HG02798 (cell line): ENCODE data around the gene DDOST.
"Not testable (repeated sequence)": the region's sequence is repeated elsewhere in the genome, so short reads cannot be mapped to it uniquely, and the experiment has no call there.

Experiments
- ATAC-seq: cut with Tn5 transposase; IDR thresholded peaks from one replicate; pipeline ENCODE4 v1.9.1; 2021; ENCODE audit warnings: mild to moderate bottlenecking; ENCODE audit not compliant: unreplicated experiment, poor library complexity

The DDOST gene

DNA sequence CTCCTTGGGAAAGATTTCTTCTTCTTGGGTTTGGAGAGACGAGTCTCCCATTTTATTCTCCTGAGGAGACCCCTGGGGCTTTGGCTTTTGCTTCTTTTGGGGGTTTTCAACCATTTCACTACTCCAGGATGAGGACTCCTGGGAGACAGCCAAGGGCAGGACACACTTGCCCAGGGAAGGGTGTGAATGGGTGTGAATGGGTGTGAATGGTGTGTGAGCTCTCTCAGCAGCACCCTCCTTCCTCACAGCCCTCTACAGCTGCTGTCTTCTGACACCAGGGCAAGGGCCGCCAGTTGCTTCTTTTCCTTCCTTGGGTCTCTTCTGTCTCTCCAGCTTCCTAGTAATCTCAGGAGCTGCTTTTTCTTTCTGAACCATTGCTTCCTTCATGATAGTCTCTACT, 32.5 kb upstream of the DDOST start:
- ATAC-seq: no peak

DNA sequence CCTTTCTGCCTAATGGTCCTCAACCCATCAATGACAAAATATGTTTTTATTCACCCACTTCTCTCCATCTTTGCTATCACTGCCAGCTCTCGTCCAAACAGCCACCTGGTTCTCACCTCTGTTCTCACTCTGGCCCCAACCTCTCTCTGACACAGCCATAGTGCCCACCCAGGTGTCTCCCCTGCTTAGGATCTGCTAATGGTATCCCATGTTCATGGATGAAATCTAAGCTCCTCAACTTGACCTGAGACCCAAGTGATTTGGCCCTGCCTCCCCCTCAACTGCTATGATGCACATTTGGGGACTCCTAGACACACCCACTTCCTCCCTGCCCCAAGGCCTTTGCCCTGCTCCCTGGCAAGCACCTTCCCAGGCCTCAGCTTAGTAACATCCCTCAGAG, 30.7 kb upstream of the DDOST start:
- no peak for ATAC-seq

DNA sequence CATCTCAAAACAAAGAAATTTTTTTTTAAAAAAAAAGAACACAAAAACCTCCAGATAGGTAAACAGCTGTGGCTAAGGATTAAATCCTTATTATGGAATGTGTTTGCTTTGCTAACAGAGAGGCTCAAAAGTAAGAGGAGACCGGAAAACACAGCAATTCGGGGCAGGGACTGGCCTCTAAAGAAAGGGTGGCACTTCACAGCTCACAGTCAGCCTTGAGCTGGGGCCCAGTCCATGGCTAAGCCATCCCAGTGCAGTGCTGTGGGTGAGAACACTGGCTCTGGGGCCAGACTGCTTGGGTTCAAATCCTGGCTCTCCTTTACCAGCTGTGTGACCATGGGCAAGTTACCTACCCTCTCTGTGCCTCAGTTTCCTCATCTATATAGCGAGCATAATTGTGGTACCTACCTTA, 28.5 kb upstream of the DDOST start:
- no peak for ATAC-seq

DNA sequence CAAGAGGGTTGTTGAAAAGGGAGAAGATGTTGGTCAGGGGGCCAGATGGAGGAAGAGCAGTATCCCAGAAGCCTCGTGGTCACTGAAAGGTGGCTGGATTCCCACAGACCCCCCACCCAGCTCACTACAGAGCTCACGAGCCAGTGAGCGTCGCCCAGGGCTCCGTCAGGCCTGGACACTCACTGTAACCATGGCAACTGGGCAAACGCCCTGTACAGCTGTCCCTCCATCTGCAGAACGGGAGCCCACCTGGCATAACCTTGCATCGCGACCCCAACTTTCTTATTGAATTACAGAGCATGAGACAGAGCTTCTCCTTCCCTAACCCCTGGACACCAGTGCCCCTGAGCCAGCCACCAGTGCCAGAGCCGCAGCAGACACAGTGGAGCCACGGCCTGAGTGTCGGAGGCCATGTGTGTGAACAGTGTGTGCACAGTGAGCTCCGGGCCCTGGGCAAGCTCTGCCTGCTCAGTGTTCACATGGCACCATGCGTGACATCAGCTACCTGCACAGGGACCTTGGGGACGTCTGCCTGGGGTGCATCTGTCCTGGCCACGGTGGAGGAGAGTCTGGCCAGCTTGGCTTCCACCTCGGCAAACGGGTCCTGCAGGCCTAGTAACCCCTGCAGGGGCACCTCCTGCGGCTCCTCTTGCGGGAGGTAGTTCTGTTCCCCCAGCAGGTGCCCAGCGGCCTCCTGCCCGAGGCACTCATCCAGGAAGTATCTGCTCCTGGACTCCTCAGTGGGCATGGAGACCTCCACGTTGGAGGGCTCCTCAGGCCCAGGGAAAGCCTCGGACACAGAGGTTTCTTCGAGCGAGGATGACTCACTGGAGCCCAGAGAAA, 25.9 kb upstream of the DDOST start:
- no peak for ATAC-seq

DNA sequence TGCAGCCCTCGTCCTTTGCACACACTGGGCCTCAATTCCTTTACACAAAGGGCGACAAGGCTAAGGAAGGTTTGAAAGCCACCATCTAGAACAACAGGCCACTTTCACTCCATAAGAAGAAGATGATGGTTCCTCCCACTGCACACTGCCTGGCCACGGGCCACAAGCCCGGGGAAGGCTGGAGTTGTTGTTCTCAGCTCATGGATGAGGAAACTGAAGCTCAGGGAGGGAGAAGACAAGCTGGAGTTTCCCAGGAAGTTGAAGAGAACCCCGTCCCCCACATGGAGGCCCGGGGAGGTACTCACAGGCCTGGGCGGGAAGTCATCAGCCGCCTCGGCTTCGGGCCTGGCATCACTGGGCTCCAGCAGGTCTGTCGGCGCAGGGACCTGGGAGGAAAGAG, 24.6 kb upstream of the DDOST start:
- ATAC-seq: no peak

DNA sequence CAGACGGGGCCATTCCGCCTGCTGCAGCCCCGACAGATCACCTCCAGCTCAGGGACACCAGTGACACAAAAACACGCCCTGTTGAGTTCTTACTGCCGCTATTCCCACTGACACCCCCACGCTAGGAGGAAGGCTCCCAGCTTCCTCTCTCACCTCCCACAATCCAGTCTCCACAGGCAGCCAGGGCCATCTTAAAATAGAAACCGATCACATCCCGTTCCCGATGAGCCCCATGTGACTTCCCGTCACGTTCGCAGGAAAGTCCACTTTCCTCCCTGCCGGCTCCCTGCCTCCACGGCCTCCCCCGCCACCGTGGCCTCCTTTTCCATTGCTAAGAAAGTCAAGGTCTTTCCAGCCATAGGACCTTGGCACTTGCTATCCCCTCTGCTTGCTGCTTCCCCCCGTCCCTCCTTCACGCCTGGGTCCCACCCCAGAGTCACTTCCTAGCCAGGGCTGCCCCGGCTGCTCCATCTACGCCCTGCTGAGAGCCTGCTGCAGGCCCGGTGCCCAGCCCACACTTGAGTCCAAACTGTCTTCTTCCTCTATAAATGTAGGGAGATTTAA, 24.0 kb upstream of the DDOST start:
- no peak for ATAC-seq

DNA sequence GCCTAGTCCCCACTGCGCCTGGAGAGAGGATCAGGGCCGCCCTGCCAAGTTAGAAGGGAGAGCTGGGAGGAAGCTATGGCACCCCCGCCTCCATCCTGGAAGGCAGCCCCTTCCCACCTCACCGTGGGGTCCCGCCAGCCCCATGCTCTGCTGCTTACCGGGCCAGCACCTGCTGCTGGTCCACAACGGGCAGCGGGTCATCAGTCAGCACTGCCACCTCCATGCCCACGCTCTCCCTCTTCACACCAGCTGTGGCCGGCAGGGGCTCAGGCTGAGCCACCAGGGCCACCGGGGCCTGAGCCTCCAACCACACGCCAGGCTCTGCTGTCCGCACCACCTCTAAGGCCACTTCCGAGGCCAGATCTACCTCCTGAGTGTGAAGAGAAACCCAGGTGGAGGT, 23.5 kb upstream of the DDOST start:
- no peak for ATAC-seq

DNA sequence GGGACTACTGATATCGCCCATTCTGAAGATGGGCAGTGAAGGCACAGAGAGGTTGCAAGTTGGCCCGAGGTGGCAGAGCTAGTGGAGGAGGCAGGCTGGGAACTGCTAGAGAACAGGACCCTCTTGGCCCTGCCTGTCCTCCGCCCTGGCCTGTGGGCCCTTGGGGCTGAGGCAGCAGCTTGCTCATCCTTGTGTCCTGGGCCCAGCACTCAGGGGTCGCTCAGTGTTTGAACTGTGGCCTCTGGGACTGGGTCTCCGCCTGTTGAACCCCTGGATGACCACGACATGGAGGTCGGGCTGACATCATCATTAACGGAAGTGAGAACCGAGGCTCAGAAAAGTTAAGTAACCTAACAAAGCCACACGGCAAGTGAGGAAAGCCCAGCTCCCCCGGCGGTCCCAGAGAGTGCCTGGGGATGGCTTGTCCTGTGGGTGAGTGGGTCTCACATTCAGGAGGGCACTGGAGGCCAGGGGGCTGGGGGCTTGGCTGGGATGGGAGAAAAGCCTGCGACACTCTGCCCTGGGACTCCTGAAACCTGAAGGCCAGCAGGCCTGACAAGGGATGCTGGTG, 23.0 kb upstream of the DDOST start:
- no peak for ATAC-seq

DNA sequence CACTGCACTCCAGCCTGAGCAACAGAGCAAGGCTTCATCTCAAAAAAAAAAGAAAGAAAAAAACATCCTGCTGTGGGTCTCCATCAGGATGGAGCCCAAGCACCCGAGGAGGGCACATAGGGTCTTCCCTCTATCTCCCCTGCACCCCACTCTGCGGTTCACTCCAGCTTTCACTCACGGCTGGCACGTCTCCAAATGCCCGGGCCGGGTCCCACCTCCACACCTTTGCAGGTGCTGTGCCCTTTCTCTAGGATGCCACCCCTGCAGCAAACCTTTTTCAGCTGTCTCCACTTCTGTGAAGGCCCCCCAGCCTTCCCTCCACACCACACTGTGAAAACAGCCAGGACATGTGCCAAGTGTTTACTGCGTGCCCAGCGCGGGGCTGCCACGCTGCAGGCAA, 22.4 kb upstream of the DDOST start:
- ATAC-seq: no peak

DNA sequence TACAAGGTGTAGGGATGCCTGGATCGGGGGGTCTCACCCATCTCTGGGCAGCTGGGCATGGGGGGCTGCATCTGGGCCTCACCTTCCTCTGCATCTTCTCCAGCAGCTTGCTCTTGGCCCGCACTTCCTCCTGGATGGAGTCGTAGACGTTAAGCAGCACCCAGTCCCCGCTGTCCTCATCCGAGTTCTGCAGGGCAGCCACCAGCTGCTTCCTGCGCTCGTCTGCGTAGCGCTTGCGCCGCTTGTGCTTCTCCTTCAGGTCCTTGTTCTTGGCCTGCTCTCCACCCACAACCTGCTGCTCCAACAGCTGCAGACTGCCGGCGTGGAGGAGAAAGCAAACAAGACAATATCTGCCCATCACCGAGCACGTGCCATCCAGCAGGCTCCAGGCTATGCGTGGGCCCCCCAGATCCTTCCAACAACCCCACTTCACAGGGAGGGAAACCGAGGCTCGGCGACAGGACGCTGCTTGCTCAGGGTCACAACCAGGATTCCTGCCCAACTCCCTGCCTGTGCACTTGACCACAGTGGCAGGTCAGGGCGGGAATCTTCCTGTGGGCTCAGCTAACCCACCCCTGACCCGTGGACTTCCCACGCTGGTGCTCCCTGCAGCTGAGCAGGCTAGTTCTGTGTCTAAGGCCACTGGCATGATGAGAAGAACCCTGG, 21.5 kb upstream of the DDOST start:
- no peak for ATAC-seq

DNA sequence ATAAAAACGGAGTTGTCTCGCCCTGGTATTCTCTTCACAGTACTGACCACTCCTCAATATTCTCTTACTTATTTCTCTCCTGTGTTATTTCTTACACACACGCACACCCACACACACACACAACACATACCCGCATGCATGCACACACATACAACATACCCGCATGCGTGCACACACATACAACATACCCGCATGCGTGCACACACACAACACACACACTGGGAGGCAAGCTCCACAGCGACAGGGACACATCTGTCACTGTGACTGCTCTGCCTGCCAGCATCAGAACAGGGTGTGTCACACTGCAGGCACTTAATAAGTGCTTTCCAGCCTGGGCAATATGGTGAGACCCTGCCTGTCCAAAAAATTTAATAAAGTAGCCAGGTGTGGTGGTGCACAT, 20.8 kb upstream of the DDOST start:
- ATAC-seq: no peak

DNA sequence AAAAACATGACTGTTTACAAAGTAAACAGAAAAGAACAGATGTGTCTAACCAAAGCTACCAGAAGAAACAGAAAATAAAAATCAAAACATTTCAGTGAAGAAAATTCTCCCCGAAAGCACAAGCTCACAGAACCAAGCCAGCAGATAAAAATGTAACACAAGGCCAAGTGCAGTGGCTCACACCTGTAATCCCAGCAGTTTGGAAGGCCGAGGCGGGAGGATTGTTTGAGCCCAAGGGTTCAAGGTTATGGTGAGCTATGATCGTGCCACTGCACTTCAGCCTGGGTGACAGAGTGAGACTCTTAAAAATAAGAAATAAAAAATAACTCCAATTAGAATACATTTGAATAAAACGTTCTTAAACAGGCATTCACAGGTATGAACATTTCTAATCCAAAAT, 19.1 kb upstream of the DDOST start:
- no peak for ATAC-seq

DNA sequence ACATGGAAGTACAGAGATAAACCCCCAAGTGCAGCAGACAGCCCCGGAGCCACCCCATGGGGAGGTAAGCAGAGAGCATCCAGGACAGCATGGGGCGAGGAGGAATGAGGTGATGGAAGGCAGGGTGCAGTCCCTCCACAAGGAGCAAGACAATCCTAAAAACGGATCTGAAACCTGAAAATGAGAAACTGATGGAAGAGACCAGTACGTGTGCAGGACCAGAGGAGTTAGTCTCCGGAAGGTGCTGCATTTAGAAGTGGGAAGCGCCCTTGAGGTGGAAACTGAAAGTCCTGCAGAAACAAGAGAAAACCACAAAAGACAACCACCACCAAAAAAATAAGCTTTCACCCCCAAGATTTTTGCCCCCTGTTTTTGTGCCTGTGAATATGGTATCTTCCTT, 17.4 kb upstream of the DDOST start:
- no peak for ATAC-seq

DNA sequence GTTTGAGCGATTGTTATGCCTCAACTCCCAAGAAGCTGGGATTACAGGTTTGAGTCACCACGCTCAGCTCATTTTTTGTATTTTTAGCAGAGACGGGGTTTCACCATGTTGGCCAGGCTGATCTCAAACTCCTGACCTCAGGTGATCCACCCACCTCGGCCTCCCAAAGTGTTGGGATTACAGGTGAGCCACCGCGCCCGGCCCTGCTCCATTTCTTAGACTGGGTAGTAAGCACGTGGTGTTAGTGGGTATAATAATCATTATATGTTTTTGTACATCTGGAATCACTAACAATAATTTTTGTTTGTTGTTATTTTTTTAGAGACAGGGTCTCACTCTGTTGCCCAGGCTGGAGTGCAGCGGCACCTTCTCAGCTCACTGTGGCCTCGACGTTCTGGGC, 12.5 kb upstream of the DDOST start:
- ATAC-seq: not testable (repeated sequence)

DNA sequence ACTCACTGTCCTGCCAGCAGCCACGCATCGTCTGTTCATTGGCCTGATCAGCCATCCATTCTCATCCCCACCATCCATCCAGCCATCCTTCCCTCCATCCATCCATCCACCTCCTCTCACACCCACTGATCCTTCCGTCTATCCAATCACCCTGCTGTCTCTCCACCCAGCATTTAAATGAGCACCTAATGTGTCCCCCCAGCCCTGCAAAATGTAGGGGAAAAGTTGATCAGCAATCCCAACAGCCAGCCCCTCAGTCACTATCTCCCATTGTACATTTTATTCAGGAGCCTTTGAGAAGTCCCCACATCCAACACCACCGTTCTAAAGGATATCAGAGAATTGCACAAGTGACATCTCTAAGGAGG, 11.1 kb upstream of the DDOST start:
- ATAC-seq: no peak

DNA sequence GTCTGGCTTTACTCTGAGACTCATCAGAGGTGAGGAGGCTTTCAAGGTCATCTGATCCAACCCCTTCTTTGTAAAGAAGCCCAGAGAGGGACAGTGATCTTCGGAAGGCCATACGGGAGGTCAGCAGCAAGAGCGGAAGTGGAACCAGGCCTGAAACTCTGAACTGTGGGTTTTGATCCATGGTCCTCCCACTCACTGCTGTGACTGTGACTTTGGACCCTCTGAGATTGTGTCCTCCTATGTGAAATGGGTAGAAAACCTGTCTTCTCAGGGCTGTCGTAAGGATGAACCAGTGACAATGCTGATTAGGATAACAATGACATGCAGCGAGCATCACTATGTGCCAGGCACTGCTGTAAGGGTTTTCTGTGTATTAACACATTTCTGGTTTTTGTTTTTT, 9.8 kb upstream of the DDOST start:
- no peak for ATAC-seq

DNA sequence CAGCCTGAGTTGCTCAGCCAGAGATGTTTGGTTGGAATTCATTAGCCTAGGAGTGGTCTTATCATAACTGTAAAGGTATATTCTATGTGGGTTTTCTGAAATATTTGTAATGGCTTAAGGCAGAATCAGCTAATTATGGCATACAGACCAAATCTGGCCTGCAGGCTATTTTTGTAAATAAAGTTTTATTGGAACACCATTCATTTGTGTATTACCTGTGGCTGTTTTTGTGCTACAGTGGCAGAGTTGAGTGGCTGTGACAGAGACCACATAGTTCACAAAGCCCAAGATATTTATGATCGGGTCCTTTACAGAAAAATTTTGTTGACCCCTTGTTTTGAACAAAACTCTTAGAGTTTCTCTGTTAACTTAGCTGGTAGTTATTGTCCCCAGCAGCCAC, 7.4 kb upstream of the DDOST start:
- no peak for ATAC-seq

DNA sequence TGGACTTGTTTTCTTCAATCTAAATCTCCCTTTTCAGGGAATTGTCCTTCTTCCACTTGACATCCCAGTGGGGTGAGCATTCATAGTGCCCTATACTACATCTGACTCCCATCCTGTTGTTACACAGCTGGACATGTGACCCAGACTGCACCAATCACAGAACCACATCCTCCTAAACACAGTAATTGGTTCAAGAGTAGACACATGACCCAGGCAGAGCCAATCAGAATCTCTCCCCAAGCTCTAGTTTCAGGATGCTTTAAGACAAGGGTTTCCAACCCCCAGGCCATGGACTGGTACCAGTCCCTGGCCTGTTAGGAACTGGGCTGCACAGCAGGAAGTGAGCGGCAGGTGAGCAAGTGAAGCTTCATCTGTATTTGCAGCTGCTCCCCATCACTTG, 5.6 kb upstream of the DDOST start:
- no peak for ATAC-seq

DNA sequence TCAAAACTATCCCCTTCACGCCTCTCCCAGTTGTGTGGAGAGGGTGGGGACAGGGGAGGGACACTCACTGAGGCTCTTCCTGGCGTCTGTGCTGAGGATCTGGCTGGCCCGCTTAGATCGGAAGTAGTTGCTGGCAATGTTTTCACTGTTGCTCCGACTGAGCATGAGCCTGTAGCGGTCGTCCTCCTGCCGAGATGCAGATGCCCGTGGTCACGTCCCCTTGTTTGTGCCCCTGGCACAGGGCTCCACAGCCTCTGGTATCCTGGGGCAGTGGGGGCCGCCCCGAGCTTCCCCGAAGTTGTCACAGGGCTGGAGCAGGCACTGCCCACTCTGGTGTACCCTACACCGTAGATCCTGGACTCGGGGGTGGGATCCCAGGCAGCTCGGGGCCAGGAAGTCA, 5.0 kb upstream of the DDOST start:
- no peak for ATAC-seq

DNA sequence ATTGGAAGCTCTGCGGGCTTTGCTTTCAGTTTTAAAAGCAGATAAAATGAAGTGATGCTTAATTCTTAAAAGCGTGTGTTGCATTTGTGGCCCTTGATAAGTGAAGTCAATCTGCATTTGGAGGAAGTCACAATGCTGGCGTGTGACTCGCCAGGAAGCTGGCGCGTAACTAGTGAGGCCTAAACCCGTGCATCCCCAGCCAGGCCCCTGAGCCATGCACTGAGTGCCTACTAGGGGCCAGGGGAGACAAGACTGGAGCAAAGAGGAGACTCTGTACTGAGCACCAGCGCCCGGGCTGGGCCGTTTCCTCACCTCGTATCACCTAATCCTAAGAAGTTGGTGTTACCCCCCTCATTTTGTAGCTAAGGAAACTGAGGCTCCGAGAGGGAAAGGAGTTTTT, 4.6 kb upstream of the DDOST start:
- no peak for ATAC-seq

DNA sequence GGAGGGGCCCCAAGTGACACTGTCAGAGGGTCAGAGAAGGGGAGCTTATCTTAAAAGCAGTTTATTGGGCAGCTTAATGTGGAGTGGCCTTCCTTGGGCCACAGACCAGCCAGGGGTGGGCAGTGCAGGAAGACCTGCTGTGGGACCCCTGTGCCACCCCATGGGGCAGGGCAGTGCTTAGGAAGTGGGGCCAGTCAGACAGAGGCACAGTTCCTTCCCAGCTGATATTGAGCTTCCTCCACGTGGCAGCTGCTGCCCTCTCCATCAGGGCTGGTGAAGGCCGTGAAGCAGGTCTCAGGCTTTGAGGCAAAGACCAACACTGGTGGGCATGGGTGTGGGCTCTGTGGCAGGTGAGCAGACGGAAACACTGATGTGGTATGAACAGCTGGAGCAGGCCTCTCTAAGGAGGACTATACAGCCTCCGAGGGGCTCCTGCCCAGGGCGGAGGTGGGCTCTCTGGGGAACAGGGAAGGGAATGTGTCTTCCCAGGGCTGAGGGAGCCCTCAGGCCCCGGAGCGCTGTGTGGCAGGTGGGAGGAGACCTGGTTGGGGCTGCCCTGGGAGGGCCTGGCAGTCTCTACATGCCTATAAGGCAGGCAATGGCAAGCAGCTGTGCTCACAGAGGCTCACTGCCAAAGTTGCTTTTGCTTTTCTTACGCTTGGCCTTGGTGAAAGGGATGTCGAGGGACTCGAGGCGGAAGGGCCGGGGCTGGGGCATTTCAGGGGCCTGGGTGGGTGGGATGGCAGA, 3.0 kb upstream of the DDOST start:
- no peak for ATAC-seq
